ENCODE results near the gene RBM6.
"Not testable (repeated sequence)": the region's sequence is repeated elsewhere in the genome, so short reads cannot be mapped to it uniquely, and the experiment has no call there.

The RBM6 gene, protein sequence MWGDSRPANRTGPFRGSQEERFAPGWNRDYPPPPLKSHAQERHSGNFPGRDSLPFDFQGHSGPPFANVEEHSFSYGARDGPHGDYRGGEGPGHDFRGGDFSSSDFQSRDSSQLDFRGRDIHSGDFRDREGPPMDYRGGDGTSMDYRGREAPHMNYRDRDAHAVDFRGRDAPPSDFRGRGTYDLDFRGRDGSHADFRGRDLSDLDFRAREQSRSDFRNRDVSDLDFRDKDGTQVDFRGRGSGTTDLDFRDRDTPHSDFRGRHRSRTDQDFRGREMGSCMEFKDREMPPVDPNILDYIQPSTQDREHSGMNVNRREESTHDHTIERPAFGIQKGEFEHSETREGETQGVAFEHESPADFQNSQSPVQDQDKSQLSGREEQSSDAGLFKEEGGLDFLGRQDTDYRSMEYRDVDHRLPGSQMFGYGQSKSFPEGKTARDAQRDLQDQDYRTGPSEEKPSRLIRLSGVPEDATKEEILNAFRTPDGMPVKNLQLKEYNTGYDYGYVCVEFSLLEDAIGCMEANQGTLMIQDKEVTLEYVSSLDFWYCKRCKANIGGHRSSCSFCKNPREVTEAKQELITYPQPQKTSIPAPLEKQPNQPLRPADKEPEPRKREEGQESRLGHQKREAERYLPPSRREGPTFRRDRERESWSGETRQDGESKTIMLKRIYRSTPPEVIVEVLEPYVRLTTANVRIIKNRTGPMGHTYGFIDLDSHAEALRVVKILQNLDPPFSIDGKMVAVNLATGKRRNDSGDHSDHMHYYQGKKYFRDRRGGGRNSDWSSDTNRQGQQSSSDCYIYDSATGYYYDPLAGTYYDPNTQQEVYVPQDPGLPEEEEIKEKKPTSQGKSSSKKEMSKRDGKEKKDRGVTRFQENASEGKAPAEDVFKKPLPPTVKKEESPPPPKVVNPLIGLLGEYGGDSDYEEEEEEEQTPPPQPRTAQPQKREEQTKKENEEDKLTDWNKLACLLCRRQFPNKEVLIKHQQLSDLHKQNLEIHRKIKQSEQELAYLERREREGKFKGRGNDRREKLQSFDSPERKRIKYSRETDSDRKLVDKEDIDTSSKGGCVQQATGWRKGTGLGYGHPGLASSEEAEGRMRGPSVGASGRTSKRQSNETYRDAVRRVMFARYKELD

DNA sequence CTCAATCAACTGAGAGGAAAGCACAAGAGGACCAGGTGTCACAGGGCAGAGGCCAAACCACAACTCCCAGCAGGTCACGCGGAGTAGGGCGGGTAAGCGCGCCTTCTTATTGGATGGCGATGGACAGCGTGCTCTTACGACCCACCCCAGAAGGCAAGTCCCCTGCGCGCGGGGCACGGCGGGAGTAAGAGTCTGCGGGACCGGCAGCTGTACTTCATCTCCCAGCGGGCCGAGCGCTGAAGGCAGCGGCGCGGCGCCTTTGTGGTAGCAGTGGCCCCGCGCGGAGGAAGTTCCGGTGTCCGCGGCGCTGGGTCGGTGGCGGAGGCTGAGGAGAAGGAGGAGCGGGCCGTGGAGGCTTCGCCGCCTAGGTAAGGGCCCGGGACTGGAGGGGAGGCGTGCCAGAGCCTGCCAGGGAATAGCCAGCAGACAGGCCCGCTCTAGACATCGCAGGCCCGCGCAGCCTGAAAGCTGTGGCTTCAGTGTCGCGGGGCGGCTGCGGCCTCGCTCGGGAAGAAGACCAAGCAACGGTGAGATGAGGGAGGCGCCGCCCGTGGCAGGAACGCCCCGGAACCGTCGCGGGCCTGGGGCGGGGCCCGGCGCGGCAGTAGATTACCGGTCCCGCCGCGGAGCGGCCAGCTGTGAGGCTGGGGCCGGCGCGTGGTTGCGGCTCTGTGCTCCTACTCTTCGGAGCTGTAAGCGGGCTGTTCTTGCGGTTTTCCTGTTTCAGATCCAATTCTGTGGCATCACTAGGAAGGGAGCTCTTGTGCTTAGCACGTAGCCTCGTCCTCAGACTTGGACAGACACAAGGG lies at the start of gene RBM6:
Gene RBM6, plus strand, starts transcription at position 293 of the 809 bp plus-strand sequence. CDS start 22,492 bp downstream, outside the sequence.
- peak; percentile 96 for DNase-seq

- no peak for DNase-seq
Observed at GRCh38 chr3:49895791-49896190, 44.2 kb upstream of the RBM6 start.

DNA sequence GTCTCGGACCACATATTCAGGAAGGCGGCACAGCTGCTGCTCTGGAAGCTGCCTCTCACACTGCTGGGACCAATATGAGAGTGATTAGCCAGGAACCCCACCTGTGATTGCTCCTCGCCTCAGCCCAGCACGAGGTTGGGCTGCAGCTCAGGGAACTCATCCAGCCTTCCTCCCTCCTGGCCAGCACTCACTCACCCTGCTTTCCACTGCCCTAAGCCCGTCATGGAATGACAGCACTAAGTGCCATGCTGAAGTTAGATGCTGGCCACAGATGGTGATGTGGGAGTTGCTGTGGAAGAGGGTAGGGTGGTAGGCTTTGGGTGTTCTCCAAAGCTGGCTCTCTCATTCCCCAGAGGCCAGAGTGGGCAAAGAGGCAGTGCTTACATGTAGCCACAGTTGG lies 43.6 kb upstream of the RBM6 start:
- DNase-seq: no peak

- no peak for DNase-seq
Observed at GRCh38 chr3:49898991-49899390, 41.0 kb upstream of the RBM6 start.

GRCh38 chr3:49899815-49900214 lies 40.1 kb upstream of the RBM6 start:
- no peak for DNase-seq

GRCh38 chr3:49900491-49901153 lies 39.3 kb upstream of the RBM6 start:
- DNase-seq: no peak

GRCh38 chr3:49901366-49902339 lies 38.3 kb upstream of the RBM6 start:
- DNase-seq: no peak

DNA sequence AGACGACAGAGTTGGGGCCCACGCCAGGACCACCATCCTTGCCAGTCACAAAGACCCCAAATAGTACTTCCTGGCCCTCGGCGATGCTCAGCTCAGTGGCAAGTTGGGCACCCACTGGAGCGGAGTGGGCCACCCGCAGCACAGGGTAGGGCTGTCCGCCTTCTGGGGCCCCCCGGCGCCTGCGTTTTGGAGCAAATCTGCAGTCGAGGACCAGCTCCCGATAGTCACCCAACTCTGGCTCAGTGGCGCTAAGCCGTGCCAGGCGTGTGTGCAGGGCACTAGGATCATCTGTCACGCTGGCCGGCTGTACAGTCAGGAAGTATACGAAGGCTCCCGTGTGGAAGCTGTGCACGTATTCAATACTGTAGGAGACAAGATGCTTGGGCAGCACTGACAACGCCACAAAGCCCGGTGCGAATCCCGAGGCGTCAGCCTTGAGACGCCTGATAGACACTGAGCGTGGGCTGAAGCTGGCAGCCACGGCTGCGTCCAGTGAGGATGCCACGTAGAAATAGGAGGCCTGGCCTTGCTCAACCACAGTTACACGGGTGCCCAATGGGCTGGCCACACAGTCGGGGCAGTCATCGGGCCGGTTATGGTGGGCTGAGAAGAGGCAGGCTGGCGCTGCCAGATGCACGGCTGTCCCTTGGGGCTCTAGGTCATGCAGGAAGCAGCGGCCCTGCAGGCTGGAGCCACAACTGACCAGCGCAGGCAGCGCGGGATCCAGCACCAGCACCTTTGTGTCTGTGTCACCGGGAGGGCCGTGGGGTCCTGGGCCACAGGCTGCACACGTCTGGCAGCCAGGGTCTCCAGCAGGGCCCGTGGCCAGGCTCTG lies 37.2 kb upstream of the RBM6 start:
- no peak for DNase-seq

DNA sequence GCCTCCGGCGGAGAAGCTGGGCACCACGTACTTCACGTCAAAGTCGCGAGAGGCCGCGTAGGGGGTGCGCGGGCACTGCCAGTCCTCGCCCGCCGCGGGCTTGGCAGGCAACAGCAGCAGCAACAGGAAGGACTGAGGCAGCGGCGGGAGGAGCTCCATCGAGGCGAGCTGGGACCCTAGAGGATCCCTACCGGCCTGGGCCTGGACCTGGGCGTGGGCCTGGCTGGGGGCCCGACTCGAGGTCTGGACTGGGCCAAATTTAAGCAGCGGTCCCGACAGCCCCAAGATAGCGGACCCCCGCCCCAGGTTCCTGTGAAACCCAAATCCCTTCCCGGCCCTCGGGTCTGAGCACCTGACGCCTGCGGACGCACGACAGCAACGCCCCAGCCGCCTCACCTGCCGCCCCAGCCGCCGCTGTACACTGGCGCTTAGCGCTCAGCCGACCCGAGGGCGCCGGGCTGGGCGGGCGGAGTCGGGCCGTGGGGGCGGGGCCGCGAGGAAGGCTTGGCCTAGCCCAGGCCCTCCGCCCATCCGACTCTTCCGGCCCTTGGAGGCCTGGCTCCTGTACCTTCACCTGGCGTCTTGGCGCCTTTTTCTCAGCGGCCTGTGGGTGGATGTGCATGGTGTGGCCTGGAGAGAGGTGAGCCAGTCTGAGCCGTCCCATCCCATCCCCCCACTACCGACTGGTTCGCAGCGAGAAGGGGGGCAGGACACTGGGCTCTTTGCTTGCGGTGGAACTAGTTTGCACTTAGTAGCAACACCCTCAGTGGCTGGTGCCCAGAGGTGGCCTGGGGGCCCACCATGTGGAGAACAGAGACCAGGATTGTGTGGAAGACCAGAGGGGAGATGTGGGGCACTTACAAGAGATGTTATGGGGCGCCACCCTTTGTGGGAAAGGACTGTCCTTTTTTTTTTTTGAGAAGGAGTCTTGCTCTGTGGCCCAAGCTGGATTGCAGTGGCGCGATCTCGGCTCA lies 36.2 kb upstream of the RBM6 start, which contains the start of gene MST1R:
Gene MST1R, minus strand, starts transcription at position 423 of the 974 bp plus-strand sequence. Its CDS starts 264 bp downstream, at position 159.
- no peak for DNase-seq

DNA sequence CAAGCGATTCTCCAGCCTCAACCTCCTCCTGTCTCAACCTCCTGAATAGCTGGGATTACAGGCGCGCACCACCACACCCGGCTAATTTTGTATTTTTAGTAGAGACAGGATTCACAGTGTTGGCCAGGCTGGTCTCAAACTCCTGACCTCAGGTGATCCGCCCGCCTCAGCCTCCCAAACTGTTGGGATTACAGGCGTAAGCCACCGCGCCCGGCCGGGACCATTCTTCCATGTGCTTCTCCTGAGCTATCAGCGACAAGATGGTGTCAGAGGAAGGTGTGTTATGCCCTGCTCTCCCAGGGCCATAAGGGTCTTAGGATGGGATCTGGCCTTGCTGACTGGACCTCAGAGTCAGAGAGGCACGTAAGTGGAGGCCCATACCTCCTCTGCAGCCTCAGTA lies 35.5 kb upstream of the RBM6 start:
- DNase-seq: not testable (repeated sequence)

DNA sequence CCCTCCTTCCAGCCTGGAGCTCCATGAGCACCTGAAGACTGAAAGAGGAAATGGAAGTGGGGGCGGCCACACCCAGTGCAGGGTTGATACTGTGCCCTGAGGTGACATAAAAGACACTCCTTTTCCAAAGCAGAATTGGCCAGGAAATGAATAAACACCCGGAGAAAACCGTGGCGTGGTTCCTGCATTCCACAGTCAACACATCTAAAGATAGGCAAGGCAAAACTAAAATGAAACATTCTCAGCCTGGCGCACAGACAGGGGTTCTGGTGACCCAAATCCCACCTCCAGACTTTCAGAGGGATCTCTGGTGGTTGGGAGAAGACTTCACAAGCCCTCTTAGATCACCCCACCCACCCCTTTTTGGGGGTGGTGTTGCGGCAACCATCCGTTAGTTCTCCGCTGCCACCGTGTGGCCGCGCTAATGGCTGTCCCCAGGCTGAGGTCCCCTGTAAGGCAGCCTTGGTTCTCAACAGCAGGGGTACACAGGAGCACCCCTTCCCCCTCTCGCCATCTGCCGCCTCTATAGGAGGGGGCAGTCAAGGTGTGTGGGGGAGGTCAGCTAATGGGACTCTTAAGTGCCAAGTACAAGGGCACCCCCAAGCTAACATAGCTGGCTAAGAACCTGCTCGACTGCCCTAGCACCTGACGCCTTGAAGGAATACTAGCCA lies 33.7 kb upstream of the RBM6 start:
- no peak for DNase-seq

DNA sequence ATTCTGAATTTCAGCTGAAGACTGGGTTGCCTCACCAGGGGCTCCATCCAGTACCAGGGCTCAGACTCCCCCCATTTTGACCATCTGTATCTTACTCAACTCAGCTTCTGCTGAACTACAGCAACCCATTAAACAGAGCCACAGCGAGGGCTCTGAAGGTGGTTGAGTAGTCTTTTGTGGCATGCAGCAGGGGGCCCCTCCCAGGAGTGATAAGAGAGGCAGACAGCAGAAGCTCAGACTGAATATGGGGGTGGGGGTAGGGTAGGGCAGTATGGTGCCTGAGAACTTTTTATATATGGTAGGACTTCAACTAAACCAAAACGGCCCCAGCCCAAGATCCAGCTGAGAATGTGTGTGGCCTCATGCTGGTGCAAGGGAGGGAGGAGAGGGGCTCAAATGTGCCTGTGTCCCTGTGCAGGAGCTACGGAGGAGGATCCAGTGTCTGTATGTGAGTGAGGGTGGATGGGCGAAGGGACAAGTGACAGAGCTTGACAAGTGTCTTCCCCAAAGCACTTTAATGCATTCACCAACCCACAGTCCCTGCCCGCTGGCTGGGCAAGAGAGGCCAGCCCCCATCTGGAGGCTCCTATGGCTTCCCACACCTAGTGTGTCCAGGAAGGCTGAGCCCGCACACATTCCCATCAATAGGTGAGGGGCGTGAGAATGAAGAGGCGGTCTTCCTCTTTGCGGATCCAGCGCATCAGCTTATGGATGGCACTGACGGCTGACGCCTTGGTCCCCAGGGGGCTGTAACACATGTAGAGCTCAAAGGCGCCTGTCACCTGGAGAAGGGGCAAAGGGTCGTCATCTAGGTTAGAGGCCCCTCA lies 31.4 kb upstream of the RBM6 start:
- DNase-seq: peak; percentile 37

DNA sequence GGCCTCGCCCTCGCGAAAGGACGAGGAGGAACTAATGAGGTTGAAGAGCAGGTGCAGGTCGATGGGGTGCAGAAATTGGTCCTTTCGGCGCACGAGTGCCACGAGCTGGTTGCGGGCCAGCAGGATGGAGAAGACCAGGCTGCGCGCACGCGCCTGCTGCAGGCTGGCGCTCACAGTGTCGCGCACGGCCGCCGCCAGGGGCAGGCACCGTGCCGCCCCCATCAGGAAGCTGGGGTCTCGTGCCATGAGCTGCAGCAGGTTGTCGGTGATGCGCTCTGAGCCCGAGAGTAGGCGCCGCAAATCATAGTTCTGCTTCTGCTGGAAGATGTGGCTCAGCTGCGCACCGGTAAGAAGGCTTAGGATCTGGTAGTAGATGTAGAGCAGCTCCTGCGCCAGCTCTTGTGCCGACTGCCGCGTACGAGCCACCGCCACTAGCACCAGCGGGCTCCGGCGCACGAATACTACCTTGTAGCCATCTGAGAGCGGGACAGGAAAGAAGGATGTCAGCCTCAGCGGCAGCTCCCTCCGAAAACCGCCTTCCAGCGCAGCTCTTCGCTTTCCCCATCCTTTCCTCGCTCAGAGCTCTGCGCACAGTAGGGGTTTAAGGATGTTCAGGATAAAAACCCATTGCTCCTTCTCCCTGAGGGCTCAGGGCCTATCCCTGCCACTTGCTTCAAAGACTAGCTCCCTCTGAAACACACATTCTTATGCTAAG lies 29.4 kb upstream of the RBM6 start:
- no peak for DNase-seq

DNA sequence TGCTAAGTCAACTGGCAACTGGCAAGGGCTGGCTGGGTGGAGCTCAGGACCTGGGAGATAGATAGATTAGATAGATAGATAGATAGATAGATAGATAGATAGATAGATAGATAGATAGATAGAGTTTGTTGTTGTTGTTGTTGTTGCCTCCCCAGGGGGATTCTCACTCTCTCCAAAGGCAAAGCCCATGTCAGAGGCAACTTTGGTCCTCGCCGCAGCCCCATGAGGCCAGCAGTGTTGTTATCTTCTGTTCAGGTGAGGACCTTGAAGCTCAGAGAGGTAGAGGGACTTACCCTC lies 28.9 kb upstream of the RBM6 start:
- DNase-seq: no peak

GRCh38 chr3:49911611-49912010 lies 28.3 kb upstream of the RBM6 start:
- DNase-seq: no peak

DNA sequence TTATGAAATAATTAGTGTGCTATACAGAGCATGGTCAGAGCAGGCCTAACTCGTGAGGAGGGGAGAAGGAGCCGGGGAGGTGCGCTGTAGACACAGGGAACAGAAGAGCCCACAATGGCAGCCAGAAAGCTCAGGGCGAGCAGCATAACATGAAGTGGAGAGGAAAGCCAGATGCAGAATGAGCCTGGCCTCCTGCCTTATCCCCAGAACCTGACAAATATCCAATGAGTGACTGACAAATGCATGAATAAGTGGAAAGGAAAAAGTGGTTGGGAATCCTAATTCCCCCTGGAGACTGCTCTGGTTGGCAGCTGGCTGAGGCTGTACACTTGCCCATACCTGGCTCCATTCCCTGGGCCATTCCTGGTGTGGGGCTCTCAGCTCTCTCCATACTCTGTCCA lies 27.1 kb upstream of the RBM6 start:
- DNase-seq: no peak
